H9 (cell line): ENCODE data around the gene UQCRFS1. TPM values are rescaled to one million over a fixed set of nuclear protein-coding genes. Genes with fewer than 3 reads are reported as not detected.

Source experiments
- DNase-seq: peaks from one replicate; pipeline ENCODE4 v3.0.0-alpha.2; 2017
- H2AFZ ChIP-seq: one replicate; pipeline ENCODE4 v1.6.1; 2013; ENCODE audit warnings: mild to moderate bottlenecking, low read length, control low read depth, moderate library complexity
- H2AK5ac ChIP-seq: 2 replicates; pipeline ENCODE4 v1.6.1; 2013; ENCODE audit warnings: low read length, control low read depth, mixed read lengths; ENCODE audit not compliant: insufficient read length
- H2BK120ac ChIP-seq: one replicate; pipeline ENCODE4 v1.6.1; 2013; ENCODE audit warnings: low read depth, mild to moderate bottlenecking, low read length, control low read depth, inconsistent platforms; ENCODE audit not compliant: poor library complexity, severe bottlenecking
- H2BK12ac ChIP-seq: 2 replicates; pipeline ENCODE4 v1.6.1; 2013; ENCODE audit warnings: low read length, control low read depth, mixed read lengths, low read depth; ENCODE audit not compliant: insufficient read length
- H2BK15ac ChIP-seq: 2 replicates; pipeline ENCODE4 v1.6.1; 2013; ENCODE audit warnings: low read depth, low read length, control low read depth
- H2BK20ac ChIP-seq: one replicate; pipeline ENCODE4 v1.6.1; 2013; ENCODE audit warnings: low read depth, mild to moderate bottlenecking, low read length, control low read depth, inconsistent platforms; ENCODE audit not compliant: poor library complexity, severe bottlenecking
- H2BK5ac ChIP-seq: 2 replicates; pipeline ENCODE4 v1.6.1; 2013; ENCODE audit warnings: low read length, control low read depth, mixed read lengths; ENCODE audit not compliant: insufficient read length
- H3K14ac ChIP-seq: 2 replicates; pipeline ENCODE4 v1.6.1; 2013; ENCODE audit warnings: low read length, control low read depth; ENCODE audit not compliant: insufficient read depth
- H3K18ac ChIP-seq: 2 replicates; pipeline ENCODE4 v1.6.1; 2013; ENCODE audit warnings: low read depth, mild to moderate bottlenecking, mixed read lengths, low read length, control low read depth; ENCODE audit not compliant: insufficient read length
- H3K23ac ChIP-seq: 2 replicates; pipeline ENCODE4 v1.6.1; 2013; ENCODE audit warnings: low read length, control low read depth, mixed read lengths, low read depth; ENCODE audit not compliant: insufficient read length
- H3K23me2 ChIP-seq: 2 replicates; pipeline ENCODE4 v1.6.1; 2013; ENCODE audit warnings: low read depth, mild to moderate bottlenecking, mixed read lengths, low read length, control low read depth; ENCODE audit not compliant: insufficient read length, poor library complexity, severe bottlenecking
- H3K27ac ChIP-seq: 2 replicates; pipeline ENCODE4 v1.5.1; 2013; ENCODE audit warnings: low read length, control low read depth, mixed read lengths, low read depth; ENCODE audit not compliant: insufficient read length
- H3K27me3 ChIP-seq: 2 replicates; pipeline ENCODE4 v1.6.1; 2013; ENCODE audit warnings: low read length, control low read depth, inconsistent platforms; ENCODE audit not compliant: insufficient read depth
- H3K4ac ChIP-seq: 2 replicates; pipeline ENCODE4 v1.6.1; 2013; ENCODE audit warnings: low read depth, mild to moderate bottlenecking, control low read depth, inconsistent platforms, low read length, moderate library complexity
- H3K4me1 ChIP-seq: 2 replicates; pipeline ENCODE4 v1.6.1; 2013; ENCODE audit warnings: low read length, control low read depth, inconsistent platforms; ENCODE audit not compliant: insufficient read depth
- H3K4me2 ChIP-seq: 2 replicates; pipeline ENCODE4 v1.6.1; 2013; ENCODE audit warnings: low read length, control low read depth, mixed read lengths; ENCODE audit not compliant: insufficient read length, insufficient read depth
- H3K56ac ChIP-seq: 2 replicates; pipeline ENCODE4 v1.6.1; 2013; ENCODE audit warnings: low read depth, mild to moderate bottlenecking, mixed read lengths, low read length, control low read depth; ENCODE audit not compliant: insufficient read length
- H3K79me1 ChIP-seq: 2 replicates; pipeline ENCODE4 v1.6.1; 2013; ENCODE audit warnings: low read depth, mild to moderate bottlenecking, moderate library complexity, low read length, control low read depth, inconsistent platforms; ENCODE audit not compliant: insufficient read depth, poor library complexity, severe bottlenecking
- H3K79me2 ChIP-seq: 2 replicates; pipeline ENCODE4 v1.6.1; 2013; ENCODE audit warnings: low read length, control low read depth, inconsistent platforms; ENCODE audit not compliant: insufficient read depth
- H3K9ac ChIP-seq: 2 replicates; pipeline ENCODE4 v1.6.1; 2013; ENCODE audit warnings: low read length, control low read depth, mixed read lengths; ENCODE audit not compliant: insufficient read length; ENCODE audit errors: extremely low read depth
- H3K9me3 ChIP-seq: one replicate; pipeline ENCODE4 v1.6.1; 2013; ENCODE audit warnings: low read depth, low read length, inconsistent platforms; ENCODE audit not compliant: control insufficient read depth
- H3T11ph ChIP-seq: one replicate; pipeline ENCODE4 v1.6.1; 2013; ENCODE audit warnings: mild to moderate bottlenecking, low read length, control low read depth, inconsistent platforms
- H4K20me1 ChIP-seq: one replicate; pipeline ENCODE4 v1.6.1; 2013; ENCODE audit not compliant: control insufficient read depth, insufficient read length, insufficient read depth
- H4K5ac ChIP-seq: 2 replicates; pipeline ENCODE4 v1.6.1; 2013; ENCODE audit warnings: low read depth, mild to moderate bottlenecking, mixed read lengths, low read length, control low read depth; ENCODE audit not compliant: insufficient read length
- H4K8ac ChIP-seq: replicated peaks from 2 replicates; pipeline ENCODE4 v1.6.1; 2013; ENCODE audit warnings: low read length, control low read depth, mixed read lengths, low read depth; ENCODE audit not compliant: insufficient read length
- H4K91ac ChIP-seq: 2 replicates; pipeline ENCODE4 v1.6.1; 2013; ENCODE audit warnings: low read depth, mild to moderate bottlenecking, moderate library complexity, mixed read lengths, low read length, control low read depth; ENCODE audit not compliant: insufficient read length
- H3K27ac Mint-ChIP-seq, 3 experiments: 2 replicates in 2 of 3; 3 replicates in 1 of 3; pipeline ENCODE4 v1.8.0; 2020 to 2021; ENCODE audit warnings: mixed read lengths in 3 of 3, mild to moderate bottlenecking in 1 of 3, moderate library complexity in 1 of 3
- H3K27me3 Mint-ChIP-seq: 2 replicates; pipeline ENCODE4 v1.8.0; 2021; ENCODE audit warnings: low read depth, mild to moderate bottlenecking, moderate library complexity, mixed read lengths
- H3K36me3 Mint-ChIP-seq, 3 experiments: 2 replicates in 2 of 3; 3 replicates in 1 of 3; pipeline ENCODE4 v1.8.0; 2020 to 2021; ENCODE audit warnings: low read depth in 3 of 3, mixed read lengths in 3 of 3; ENCODE audit not compliant: insufficient read depth in 1 of 3
- H3K4me1 Mint-ChIP-seq, 2 experiments: 2 replicates each; pipeline ENCODE4 v1.8.0; 2020; ENCODE audit warnings: mixed read lengths in 2 of 2
- H3K4me3 Mint-ChIP-seq, 2 experiments: 2 replicates in 1 of 2; 3 replicates in 1 of 2; pipeline ENCODE4 v1.8.0; 2020 to 2021; ENCODE audit warnings: mild to moderate bottlenecking in 2 of 2, mixed read lengths in 2 of 2, moderate library complexity in 1 of 2
- H3K9me3 Mint-ChIP-seq, 2 experiments: 2 replicates in 1 of 2; 3 replicates in 1 of 2; pipeline ENCODE4 v1.8.0; 2020; ENCODE audit warnings: mild to moderate bottlenecking in 2 of 2, mixed read lengths in 2 of 2, moderate library complexity in 1 of 2
- WGBS: extraction: QIAGEN DNeasy Blood & Tissue Kit; methylation state at CpG from one replicate; pipeline ENCODE4 v1.1.7; 2013; ENCODE audit warnings: missing lambda C conversion rate, low lambda C conversion rate, mixed read lengths; ENCODE audit not compliant: insufficient read length; ENCODE audit errors: extremely low coverage; 5-methylcytosine and 5-hydroxymethylcytosine counted together
- total RNA-seq: library from RNA; stranded (reverse); gene quantifications from 2 replicates; pipeline ENCODE4 v1.2.1, GENCODE V29; 2021
- TF ChIP-seq, protein P1 (sequence below): fragments of 200-600 bp; sonication (generic); conservative IDR thresholded peaks from 3 replicates; pipeline ENCODE4 v1.8.0; 2021; ENCODE audit warnings: antibody characterized with exemption, mild to moderate bottlenecking

UQCRFS1 gene
- total RNA-seq, 1 experiment from 2014 or later: 46.1 TPM

DNA sequence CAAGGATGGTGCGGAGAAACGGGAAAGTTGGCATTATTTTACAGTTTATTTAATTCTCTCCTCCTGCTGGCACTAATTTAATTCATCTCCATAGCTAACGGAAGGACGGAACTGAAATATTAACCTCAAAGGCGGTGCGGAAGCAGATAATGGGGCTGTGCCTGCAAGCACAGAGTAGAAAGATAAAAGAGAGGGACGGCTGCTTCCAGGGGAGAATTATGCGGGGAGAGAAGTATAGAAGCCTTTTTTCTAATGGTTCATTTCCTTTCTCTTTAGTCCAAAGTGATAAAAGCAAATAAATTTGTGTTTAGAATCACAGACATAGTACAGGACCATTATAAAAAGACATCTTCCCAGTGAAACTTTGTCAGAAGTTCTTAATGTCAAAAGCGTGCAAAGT lies 34.5 kb upstream of the UQCRFS1 start:
- H4K5ac ChIP-seq: no peak overlapping the region
- no peak overlapping the region for H2BK20ac ChIP-seq
- H2BK15ac ChIP-seq: no peak overlapping the region
- no peak overlapping the region for H3K4ac ChIP-seq
- H2BK12ac ChIP-seq: no peak overlapping the region
- H2AK5ac ChIP-seq: no peak overlapping the region
- H2BK120ac ChIP-seq: no peak overlapping the region
- no peak overlapping the region for H3K14ac ChIP-seq
- no CpG with 5 or more reads among the region's 9 CpGs for WGBS
- H3K23ac ChIP-seq: no peak overlapping the region
- DNase-seq: no peak
- no peak overlapping the region for H3K18ac ChIP-seq
- H4K91ac ChIP-seq: no peak overlapping the region
- H3K23me2 ChIP-seq: no peaks in the 10 kb centered on the region
- H3K27me3 Mint-ChIP-seq: peaks cover 14% of the 10 kb centered on the region
- H3K4me3 Mint-ChIP-seq: no peak overlapping the region
- peaks cover 26 to 29% of the 10 kb centered on the region in 2 experiments for H3K4me1 Mint-ChIP-seq
- TF ChIP-seq, protein P1, sequence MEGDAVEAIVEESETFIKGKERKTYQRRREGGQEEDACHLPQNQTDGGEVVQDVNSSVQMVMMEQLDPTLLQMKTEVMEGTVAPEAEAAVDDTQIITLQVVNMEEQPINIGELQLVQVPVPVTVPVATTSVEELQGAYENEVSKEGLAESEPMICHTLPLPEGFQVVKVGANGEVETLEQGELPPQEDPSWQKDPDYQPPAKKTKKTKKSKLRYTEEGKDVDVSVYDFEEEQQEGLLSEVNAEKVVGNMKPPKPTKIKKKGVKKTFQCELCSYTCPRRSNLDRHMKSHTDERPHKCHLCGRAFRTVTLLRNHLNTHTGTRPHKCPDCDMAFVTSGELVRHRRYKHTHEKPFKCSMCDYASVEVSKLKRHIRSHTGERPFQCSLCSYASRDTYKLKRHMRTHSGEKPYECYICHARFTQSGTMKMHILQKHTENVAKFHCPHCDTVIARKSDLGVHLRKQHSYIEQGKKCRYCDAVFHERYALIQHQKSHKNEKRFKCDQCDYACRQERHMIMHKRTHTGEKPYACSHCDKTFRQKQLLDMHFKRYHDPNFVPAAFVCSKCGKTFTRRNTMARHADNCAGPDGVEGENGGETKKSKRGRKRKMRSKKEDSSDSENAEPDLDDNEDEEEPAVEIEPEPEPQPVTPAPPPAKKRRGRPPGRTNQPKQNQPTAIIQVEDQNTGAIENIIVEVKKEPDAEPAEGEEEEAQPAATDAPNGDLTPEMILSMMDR: no peak
- H2AFZ ChIP-seq: no peak overlapping the region
- H3K36me3 Mint-ChIP-seq: 0 out of 7 replicates have a peak, but pooled peaks cover 0 to 1% (median 0%) of the 10 kb centered on the region in 3 experiments
- no peak overlapping the region for H2BK5ac ChIP-seq
- H3K27ac Mint-ChIP-seq: no peak overlapping the region
- H3K27me3 ChIP-seq: no peaks in the 10 kb centered on the region
- H4K8ac ChIP-seq: no peak overlapping the region
- no peak overlapping the region for H3T11ph ChIP-seq
- no peak overlapping the region for H3K4me2 ChIP-seq
- H4K20me1 ChIP-seq: no peaks in the 10 kb centered on the region
- H3K9me3 ChIP-seq: no peaks in the 10 kb centered on the region
- H3K9me3 Mint-ChIP-seq: peaks cover 0 to 2% of the 10 kb centered on the region in 2 experiments; a peak in 2 of 5 replicates
- no peaks in the 10 kb centered on the region for H3K79me1 ChIP-seq
- no peak overlapping the region for H3K56ac ChIP-seq
- no peak overlapping the region for H3K9ac ChIP-seq
- H3K79me2 ChIP-seq: no peaks in the 10 kb centered on the region
- H3K27ac ChIP-seq: no peak overlapping the region
- H3K4me1 ChIP-seq: no peaks in the 10 kb centered on the region
